ENCODE data around the gene CCDC87.
"Not testable (repeated sequence)": the region's sequence is repeated elsewhere in the genome, so short reads cannot be mapped to it uniquely, and the experiment has no call there.

- TF ChIP-seq CTCF (IDR thresholded peaks at IDR 0.05; ENCODE audit: extremely low read depth in 1 of 2, insufficient read depth in 1 of 2, low read depth in 1 of 2, low read length in 2 of 2); POLR2AphosphoS5 (IDR thresholded peaks at IDR 0.05; ENCODE audit: insufficient read depth, low read depth, low read length); MYC (IDR thresholded peaks at IDR 0.05; ENCODE audit: low read depth, low read length): not testable (repeated sequence)
Observed at GRCh38 chr11:66589315-66589714, 3.5 kb downstream of the CCDC87 start.
